ENCODE data around the gene TEKT1.
"Not testable (repeated sequence)": the region's sequence is repeated elsewhere in the genome, so short reads cannot be mapped to it uniquely, and the experiment has no call there.

TEKT1 gene

DNA sequence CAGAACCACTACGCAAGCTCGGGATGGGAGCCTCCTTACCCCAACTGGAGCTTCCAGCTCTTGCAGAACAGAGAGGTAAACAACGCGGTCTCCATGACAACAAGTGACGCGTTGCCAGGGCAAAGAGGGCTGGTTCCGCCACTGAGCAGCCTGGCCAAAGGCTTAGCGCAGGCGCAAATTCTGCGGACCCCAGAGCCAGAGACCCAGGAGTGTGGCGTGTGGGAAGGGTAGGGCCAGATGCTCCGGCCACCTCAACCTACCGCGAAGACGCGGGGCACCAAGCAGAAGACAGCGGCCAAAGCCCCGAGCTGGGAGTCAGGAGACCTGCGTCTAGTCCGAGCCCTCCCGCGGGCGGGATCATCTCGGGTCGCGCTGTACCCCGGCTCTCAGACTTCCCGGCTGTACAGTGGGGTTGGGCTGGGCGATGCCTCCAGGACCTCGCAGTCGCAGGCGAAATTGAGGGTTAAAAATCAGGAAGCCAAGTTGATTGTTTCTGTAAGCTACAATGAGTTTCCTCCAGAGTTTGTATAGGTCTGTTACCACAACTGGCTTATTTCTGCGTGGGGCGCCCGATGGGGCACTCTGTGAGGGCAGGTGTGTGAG is at the start of gene TEKT1:
Gene TEKT1, minus strand, starts transcription at position 69 of the 603 bp plus-strand sequence. CDS start 1,353 bp downstream, outside the sequence.
- DNase-seq (ENCODE audit: low spot score): peak; percentile 76

DNA sequence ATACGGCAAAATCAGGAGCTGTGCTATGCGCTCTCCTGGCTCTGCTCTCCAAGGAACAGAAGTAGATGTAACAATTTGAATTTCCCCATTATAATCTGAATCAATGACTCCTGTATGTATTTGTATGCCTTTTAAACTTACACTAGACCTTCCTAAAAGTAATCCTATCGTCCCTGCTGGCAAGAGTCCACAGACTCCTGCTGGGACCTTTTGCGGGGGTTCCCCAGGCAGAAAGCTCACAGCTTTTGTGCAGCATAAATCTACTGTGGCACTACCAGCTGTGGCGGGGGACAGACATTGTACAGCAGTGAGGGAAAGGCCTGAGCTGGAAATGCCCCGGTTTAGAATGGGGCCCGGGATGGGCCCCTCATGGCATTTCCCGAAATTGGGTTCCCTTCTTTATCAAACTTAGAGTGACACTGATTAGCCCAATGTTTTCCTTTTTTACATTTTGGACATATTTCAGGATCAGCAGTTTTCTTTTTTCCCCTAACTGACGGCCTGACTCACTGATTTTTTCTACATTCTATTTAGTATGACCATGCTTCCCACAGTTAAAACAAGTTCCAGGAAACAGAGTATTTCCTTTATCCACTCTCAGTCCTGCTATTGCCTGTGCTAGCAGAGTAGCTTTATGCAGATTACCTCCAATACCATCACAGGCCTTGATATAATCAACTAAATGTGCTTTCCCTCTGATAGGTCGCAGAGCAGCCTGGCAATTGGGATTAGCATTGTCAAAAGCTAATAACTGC is 47.9 kb upstream of the TEKT1 start:
- DNase-seq (ENCODE audit: low spot score): not testable (repeated sequence)

DNA sequence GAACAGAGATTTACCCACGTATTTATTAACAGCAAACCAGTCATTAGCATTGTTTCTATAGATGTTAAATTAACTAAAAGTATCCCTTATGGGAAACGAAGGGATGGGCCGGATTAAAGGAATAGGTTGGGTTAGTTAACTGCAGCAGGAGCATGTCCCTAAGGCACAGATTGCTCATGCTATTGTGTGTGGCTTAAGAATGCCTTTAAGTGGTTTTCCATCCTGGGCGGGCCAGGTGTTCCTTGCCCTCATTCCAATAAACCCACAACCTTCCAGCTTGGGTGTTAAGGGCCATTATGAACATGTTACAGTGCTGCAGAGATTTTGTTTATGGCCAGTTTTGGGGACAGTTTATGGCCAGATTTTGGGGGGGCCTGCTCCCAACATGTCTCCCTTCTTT is 43.7 kb upstream of the TEKT1 start:
- DNase-seq (ENCODE audit: low spot score): not testable (repeated sequence)

DNA sequence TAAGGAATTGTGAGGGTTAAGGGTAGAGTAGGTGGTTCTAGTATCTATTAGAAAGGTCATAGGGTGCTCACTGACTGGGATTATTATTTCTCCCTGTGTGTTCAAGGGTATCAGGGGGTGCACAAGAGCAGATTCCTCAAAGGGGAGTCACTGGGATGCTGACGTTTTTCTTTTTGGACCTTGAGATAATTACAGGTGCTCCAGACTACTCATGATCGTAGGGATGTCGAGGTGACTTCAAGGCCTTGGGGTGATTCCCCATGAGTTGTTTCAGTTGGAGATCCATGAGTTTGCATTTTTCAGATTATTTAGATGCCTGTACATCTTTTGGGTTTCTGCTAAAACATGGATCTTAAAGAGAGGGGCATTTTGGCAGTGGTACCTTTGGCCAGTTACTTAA is 41.4 kb upstream of the TEKT1 start:
- no peak for DNase-seq (ENCODE audit: low spot score)

DNA sequence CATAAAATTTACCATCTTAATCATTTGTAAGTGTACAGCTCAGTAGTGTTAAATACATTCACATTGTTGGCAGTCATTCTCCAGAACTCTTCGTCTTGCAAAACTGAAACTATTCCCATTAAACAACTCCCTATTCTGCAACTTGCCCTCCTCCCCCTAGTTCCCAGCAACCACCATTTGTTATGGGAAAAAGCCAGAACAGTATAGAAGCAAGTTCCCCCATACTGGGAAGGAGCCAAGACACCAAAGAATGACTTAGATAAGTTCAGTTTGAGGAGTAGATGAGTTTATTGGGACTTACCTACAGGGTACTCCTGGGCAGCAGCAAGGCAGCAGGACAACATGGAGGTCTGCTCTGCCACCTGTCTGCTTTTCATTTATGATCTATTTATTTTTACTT is 39.3 kb upstream of the TEKT1 start:
- no peak for DNase-seq (ENCODE audit: low spot score)

DNA sequence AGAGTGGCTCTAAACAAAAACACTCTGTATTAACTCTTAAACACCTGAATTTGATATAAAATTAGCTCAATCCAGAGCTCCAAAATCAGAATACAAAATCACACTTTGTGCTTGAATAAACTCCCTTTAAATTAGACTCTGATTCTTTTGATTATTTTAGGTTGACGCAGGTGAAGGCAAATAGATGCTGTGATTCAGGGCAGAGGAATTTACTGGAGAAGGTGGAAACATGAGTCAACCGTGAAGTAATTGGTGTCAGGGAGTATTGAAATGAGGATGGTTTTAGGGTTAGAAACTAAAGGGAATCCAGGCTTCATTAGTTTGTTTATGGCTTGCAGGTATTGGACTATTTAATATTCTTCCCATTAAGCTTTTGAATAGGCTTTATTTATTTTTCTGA is 37.1 kb upstream of the TEKT1 start:
- no peak for DNase-seq (ENCODE audit: low spot score)

DNA sequence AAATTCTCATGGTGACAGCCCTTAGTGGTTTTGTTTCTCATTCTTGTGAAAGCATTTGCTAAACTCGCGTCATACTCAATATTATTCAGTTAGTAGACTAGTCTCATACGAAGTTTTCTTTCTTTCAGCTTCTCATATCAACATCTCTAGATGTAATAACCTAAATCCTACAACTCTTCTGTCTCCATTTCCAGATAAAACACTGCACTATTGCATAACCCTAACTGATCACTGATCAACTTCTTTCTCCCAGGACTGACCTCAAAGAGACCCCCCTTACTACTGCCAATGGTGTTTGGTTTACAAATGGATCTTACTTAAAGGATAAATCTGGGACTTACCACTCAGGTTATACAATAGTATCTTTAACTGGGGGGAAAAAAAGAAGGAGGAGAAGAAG is 36.3 kb upstream of the TEKT1 start:
- no peak for DNase-seq (ENCODE audit: low spot score)

DNA sequence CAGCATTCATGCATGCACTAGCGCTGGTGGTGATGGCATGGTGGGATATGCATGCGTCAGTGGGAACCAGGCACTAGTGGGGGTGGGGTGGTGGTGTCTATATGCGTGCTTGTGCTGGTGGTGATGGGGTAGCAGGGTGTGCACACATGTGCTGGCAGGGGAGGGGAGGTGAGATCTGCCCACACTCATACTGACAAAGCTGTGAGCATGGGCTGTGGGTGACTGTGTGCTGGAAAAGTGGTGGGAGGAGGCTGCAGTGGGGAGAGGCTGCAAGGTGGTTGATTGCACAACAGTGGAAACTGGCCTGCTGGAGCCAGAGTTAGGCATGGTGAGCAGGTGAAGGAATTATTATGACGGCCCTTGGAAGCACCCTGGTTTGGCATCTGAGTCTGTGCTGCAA is 31.3 kb upstream of the TEKT1 start:
- DNase-seq (ENCODE audit: low spot score): no peak

DNA sequence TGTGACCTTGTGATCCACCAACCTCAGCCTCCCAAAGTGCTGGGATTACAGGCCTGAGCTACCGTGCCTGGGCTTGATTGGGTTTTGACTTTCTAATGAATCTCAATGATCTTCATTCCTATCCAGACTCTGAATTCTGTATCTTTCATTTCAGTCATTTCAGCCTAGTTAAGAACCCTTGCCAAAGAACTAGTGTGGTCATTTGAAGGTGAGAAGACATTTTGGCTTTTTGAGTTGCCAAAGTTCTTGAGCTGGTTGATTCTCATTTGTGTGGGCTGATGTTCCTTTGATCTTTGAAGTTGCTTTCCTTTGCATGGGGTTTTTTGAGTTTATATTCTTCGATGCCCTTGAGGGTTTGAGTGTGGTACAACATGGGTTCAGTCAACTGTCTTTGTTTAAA is 30.6 kb upstream of the TEKT1 start:
- no peak for DNase-seq (ENCODE audit: low spot score)

DNA sequence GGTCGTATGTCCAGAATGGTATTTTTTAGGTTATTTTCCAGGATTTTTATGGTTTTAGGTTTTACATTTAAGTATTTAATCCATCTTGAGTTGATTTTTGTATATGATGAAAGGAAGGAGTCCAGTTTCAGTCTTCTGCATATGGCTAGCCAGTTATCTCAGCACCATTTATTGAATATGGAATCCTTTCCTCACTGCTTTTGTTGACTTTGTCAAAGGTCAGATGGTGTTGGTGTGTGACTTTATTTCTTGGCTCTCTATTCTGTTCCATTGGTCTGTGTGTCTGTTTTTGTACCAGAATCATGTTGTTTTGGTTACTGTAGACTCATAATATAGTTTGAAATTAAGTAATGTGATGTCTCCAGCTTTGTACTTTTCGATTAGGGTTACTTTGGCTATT is 26.4 kb upstream of the TEKT1 start:
- no peak for DNase-seq (ENCODE audit: low spot score)

DNA sequence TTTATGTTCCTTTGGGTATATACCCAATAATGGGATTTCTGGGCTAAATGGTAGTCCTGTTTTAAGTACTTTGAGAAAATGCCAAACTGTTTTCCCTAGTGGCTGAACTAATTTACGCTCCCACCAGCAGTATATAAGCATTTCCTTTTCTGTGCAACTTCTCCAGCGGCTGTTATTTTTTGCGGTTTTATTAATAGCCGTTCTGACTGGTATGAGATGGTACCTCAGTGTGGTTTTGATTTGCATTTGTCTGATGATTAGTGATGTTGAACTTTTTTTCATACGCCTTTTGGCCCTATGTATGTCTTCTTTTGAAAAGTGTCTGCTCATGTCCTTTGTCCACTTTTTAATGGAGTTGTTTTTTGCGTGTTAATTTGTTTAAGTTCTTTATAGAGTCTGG is 25.8 kb upstream of the TEKT1 start:
- no peak for DNase-seq (ENCODE audit: low spot score)

DNA sequence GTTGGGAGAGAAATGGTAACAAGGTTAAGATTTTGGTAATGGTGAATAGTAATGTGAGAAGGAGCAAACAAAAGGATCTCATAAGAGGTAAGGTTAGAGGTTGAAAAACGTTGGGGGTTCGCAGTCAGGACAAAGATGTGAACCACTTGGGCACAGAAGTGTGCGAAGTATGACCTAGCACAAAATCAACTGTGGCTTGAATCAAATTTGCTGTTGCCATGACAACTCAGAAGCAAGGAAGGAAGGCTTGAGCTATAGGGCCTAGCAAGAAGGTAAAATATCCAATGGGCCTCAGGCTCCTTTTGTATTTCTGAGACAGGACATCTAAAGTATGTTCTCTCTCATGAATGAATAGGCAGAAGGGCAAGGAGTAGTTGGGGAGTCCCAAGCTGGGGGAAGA is 24.5 kb upstream of the TEKT1 start:
- no peak for DNase-seq (ENCODE audit: low spot score)

DNA sequence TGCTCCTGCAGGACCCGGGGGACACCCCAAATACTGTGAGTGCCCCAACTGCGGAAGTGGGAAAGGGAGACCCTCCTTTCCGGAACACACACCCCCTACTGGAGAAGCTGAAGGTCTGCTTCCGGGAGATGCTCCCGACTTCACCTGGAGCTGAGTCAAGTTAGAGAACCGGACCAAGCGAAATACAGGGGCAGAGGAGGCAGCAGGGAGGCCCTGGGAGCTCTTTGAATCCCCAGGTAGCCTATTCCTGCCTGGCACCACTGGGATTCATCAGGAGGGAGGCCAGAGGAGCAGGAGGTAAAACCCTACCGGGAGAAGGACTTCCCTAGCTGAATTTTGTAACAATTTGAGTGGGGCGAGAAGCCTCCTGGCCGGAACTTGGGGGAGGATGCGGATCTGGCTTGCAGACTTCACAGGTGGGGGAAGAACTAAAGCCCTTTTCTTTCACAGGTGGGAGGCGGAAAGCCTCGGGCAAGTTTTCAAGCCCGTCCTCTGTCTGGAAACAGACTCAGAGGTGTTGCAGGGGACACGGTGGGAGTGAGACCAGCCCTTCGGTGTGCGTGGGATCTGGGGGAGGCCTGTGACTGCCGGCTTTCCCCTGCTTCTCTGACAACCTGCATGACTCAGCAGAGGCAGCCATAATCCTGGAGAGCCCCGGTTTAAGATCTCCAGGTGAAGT is 22.4 kb upstream of the TEKT1 start:
- no peak for DNase-seq (ENCODE audit: low spot score)

DNA sequence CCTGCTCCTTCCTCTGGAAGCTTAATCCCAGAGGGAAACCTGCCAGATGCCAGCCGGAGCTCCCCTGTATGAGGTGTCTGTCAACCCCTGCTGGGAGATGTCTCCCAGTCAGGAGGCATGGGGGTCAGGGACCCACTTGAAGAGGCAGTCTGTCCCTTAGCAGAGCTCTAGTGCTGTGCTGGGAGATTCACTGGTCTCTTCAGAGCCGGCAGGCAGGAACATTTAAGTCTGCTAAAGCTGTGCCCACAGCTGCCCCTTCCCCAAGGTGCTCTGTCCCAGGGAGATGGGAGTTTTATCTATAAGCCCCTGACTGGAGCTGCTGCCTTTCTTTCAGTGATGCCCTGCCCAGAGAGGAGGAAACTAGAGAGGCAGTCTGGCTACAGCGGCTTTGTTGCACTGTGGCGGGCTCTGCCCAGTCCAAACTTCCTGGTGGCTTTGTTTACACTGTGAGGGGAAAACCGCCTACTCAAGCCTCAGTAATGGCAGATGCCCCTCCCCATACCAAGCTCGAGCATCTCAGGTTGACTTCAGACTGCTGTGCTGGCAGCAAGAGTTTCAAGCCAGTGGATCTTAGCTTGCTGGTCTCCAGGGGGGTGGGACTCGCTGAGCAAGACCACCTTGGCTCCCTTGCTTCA is 17.1 kb upstream of the TEKT1 start:
- DNase-seq (ENCODE audit: low spot score): not testable (repeated sequence)

DNA sequence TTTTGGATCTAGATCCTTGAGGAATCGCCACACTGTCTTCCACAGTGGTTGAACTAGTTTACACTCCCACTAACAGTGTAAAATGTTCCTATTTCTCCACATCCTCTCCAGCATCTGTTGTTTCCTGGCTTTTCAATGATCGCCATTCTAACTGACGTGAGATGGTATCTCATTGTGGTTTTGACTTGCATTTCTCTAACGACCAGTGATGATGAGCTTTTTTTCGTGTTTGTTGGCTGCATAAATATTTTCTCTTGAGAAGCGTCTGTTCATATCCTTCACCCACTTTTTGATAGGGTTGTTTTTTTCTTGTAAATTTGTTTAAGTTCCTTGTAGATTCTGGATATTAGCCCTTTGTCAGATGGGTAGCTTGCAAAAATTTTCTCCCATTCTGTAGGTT is 14.6 kb upstream of the TEKT1 start:
- DNase-seq (ENCODE audit: low spot score): not testable (repeated sequence)

DNA sequence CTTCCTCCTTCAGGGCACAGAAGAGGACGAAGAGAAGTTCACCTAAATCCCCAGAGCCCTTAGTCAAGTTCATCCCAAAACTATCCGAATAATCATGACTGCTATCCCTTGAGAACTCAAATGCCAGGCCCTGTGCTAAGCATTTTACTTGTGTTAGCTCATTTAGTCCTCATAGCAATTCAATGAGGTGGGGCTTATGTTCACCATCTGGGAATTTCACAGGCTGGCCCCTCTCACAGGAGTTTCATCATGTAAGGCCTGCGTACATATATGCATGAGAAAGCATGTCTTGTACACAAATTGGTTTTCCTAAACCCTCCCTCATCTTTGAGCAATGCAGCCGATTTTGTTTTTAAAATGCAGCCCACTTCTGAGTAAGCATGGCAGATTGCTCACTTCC is 12.9 kb upstream of the TEKT1 start:
- not testable (repeated sequence) for DNase-seq (ENCODE audit: low spot score)

DNA sequence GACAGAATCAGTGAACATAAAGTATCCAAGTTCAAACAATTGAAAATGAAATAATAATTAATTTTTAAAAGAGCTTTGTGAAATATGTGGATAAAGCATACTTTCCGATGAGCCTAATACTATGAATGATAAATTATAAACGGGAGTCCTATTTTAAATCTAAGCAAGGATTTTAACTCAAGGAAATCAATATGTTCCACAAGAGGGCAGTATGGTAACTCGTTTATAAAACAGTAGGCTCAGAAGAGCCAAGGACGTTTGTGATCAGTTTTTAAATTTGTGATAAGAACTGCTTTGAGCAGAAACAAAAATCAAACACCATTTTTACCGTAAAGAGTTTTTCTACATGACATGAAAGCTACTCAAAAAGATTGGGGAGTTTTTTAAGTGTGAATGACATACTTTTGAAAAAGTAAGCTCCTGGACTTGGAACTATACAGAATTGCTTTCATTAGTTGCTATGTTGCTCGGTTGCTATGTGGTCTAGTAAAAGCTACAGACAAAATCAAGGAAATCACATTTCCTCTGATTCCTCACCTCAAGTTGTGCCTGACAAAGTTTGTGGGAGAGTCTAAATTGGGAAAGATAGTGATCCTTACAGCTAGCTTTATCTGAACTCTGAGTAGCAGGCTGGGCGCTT is 11.8 kb upstream of the TEKT1 start:
- peak; percentile 17 for DNase-seq (ENCODE audit: low spot score)

DNA sequence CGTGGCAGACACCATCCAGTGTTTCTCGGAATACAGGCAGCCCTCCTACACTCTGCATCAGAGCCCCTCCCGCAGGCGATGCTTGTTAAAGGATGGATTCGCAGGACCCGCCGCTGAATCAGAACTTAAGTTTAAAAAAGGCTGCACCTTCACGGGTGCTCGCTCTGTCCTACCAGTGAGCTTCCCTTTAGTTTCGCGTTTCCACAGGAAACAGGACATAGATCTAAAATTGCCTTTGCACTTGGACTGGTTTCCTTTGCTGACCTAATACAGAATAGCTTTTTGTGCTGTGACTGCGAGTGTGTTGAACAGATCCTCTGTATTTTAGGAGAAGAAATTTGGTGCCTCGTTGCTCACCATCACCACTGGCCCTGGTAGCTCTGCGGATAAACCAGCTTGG is 10.2 kb upstream of the TEKT1 start:
- not testable (repeated sequence) for DNase-seq (ENCODE audit: low spot score)

DNA sequence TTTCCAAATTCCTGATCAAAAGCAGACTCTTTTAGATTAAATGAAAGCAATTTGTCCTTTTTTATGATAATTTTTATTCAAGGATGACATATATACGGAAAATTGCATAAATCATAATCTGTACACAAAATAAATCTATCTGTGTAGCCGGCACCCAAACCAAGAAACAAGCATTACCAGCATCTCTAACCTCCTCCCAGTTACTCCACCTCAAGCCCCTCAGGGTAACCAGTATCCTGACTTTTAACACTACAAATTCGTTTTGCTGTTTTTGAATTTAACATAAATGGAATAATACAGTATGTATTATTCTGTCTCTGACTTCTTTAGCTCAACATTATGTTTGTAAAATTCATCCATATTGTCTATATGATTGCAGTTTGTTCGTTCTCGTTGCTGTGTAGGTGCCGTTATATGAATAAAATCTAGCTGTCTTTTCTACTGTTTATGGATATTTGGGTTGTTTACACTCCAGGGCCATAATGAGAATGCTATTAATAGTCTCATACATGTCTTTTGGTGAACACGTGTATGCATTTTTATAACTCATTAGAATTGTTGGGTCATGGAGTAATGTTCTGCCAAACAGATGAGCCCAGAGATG is 1.0 kb downstream of the TEKT1 start:
- no peak for DNase-seq (ENCODE audit: low spot score)

DNA sequence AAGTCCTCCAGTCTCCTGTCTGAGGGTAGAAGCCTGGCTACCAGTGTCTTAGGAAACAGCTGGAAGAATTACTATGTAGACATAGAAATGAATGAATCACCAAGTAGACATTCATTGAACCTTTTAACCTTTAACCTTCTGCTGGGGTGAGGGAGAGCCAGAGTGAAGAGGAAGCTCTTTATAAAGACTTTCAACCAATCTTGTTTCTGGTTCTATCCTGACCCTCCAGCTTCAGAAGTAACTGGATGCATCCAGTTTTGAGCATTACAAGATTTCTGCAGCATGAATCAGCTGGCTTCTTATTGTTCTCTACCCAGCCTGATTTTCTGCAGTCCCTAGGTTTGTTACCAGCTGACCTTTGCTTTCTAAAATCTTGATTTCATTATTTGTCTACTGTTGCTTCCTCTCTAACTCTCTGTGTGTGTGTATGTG is 8.5 kb downstream of the TEKT1 start:
- DNase-seq (ENCODE audit: low spot score): peak; percentile 8

DNA sequence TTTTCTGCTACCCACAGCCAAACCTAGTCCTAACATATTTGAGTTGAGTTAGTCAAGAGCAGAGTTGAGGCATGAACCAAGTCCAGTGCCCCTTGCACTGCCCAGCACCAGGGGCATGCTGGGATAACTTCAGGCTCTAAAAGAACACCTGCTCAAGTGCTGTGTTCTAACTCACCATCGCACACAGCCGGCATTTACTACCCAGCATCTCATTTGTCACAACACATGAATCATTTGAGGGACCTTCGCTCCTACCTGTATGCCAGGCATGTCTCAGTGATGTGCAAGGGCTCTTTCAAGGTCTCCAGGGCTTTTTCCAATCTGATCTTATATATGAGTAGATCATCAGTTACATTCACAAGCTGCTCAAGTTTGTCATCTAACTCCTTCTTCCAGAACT is 12.6 kb downstream of the TEKT1 start:
- no peak for DNase-seq (ENCODE audit: low spot score)

DNA sequence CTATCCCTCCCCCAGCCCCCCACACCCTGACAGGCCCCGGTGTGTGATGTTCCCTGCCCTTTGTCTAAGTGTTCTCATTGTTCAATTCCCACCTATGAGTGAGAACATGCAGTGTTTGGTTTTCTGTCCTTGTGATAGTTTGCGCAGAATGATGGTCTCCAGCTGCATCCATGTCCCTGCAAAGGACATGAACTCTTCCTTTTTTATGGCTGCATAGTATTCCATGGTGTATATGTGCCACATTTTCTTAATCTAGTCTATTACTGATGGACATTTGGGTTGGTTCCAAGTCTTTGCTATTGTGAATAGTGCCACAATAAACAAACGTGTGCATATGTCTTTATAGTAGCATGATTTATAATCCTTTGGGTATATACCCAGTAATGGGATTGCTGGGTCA is 15.2 kb downstream of the TEKT1 start:
- DNase-seq (ENCODE audit: low spot score): not testable (repeated sequence)
